ENCODE measurements around the gene KY.
"Not testable (repeated sequence)": the region's sequence is repeated elsewhere in the genome, so short reads cannot be mapped to it uniquely, and the experiment has no call there.

DNA sequence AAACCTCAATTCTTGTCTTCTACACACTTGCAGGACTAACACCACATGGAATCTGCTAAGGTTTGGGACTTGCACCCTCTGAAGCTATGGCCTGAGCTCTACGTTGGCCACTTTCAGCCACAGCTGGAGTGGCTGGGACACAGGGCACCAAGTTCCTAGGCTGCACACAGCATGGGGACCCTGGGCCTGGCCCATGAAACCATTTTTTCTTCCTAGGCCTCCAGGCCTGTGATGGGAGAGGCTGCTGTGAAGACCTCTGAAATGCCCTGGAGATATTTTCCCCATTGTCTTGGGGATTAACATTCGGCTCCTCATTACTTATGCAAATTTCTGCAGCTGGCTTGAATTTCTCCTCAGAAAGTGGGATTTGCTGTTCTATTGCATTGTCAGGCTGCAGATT lies 80.9 kb downstream of the KY start:
- TF ChIP-seq, protein P1, sequence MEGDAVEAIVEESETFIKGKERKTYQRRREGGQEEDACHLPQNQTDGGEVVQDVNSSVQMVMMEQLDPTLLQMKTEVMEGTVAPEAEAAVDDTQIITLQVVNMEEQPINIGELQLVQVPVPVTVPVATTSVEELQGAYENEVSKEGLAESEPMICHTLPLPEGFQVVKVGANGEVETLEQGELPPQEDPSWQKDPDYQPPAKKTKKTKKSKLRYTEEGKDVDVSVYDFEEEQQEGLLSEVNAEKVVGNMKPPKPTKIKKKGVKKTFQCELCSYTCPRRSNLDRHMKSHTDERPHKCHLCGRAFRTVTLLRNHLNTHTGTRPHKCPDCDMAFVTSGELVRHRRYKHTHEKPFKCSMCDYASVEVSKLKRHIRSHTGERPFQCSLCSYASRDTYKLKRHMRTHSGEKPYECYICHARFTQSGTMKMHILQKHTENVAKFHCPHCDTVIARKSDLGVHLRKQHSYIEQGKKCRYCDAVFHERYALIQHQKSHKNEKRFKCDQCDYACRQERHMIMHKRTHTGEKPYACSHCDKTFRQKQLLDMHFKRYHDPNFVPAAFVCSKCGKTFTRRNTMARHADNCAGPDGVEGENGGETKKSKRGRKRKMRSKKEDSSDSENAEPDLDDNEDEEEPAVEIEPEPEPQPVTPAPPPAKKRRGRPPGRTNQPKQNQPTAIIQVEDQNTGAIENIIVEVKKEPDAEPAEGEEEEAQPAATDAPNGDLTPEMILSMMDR (IDR thresholded peaks at IDR 0.05), result not testable (repeated sequence)
- TF ChIP-seq POLR2A (IDR thresholded peaks at IDR 0.05), result not testable (repeated sequence)
